ENCODE data around the gene DTX4. TPM values are rescaled to one million over a fixed set of nuclear protein-coding genes. Genes with fewer than 3 reads are reported as not detected.

Gene DTX4
- polyA plus RNA-seq, 1 donor, result 43.9 TPM

- H3K27ac ChIP-seq (ENCODE audit: low read length), result no peak overlapping the region
- no peaks in the 10 kb centered on the region for H3K4me1 ChIP-seq (ENCODE audit: control insufficient read depth, insufficient read depth, low read length)
- no peaks in the 10 kb centered on the region for H3K36me3 ChIP-seq (ENCODE audit: control insufficient read depth, insufficient read depth, low read length)
Measured at GRCh38 chr11:59218893-59219292, 47.0 kb downstream of the DTX4 start.

GRCh38 chr11:59219836-59220235 is 47.9 kb downstream of the DTX4 start:
- DNase-seq, result no peak
- Histone ChIP-seq H3K36me3 (ENCODE audit: control insufficient read depth, insufficient read depth, low read length) (no peaks in the 10 kb centered on the region), H3K4me3 (ENCODE audit: low read length) (no peak overlapping the region), H3K27me3 (ENCODE audit: control insufficient read depth, insufficient read depth, low read length) (no peaks in the 10 kb centered on the region), H3K4me1 (ENCODE audit: control insufficient read depth, insufficient read depth, low read length) (no peaks in the 10 kb centered on the region), H3K9me3 (ENCODE audit: control insufficient read depth, low read depth, low read length) (no peaks in the 10 kb centered on the region), H3K27ac (ENCODE audit: low read length) (no peak overlapping the region)
- no CpG with 5 or more reads among the region's 4 CpGs for WGBS (ENCODE audit: insufficient coverage, low lambda C conversion rate)

More at GRCh38 chr11:59218893-59219292, 47.0 kb downstream of the DTX4 start:
- no peaks in the 10 kb centered on the region for H3K9me3 ChIP-seq (ENCODE audit: control insufficient read depth, low read depth, low read length)
- no CpG with 5 or more reads among the region's 2 CpGs for WGBS (ENCODE audit: insufficient coverage, low lambda C conversion rate)
- no peak overlapping the region for H3K4me3 ChIP-seq (ENCODE audit: low read length)
- DNase-seq, result no peak
- H3K27me3 ChIP-seq (ENCODE audit: control insufficient read depth, insufficient read depth, low read length), result no peaks in the 10 kb centered on the region

- 82% methylated on average over 3 of the region's 4 CpGs for WGBS (ENCODE audit: insufficient coverage, low lambda C conversion rate)
- no peaks in the 10 kb centered on the region for H3K36me3 ChIP-seq (ENCODE audit: control insufficient read depth, insufficient read depth, low read length)
- no peak overlapping the region for H3K27ac ChIP-seq (ENCODE audit: low read length)
Measured at GRCh38 chr11:59221441-59221840, 49.5 kb downstream of the DTX4 start.

GRCh38 chr11:59222464-59223060 is 50.6 kb downstream of the DTX4 start:
- Histone ChIP-seq H3K36me3 (ENCODE audit: control insufficient read depth, insufficient read depth, low read length) (no peaks in the 10 kb centered on the region), H3K4me3 (ENCODE audit: low read length) (no peak overlapping the region), H3K27ac (ENCODE audit: low read length) (no peak overlapping the region), H3K9me3 (ENCODE audit: control insufficient read depth, low read depth, low read length) (no peaks in the 10 kb centered on the region), H3K27me3 (ENCODE audit: control insufficient read depth, insufficient read depth, low read length) (no peaks in the 10 kb centered on the region), H3K4me1 (ENCODE audit: control insufficient read depth, insufficient read depth, low read length) (no peaks in the 10 kb centered on the region)
- WGBS (ENCODE audit: insufficient coverage, low lambda C conversion rate), result 60% methylated on average over 1 of the region's 2 CpGs
- DNase-seq, result no peak

More at GRCh38 chr11:59221441-59221840, 49.5 kb downstream of the DTX4 start:
- Histone ChIP-seq H3K4me1 (ENCODE audit: control insufficient read depth, insufficient read depth, low read length) (no peaks in the 10 kb centered on the region), H3K27me3 (ENCODE audit: control insufficient read depth, insufficient read depth, low read length) (no peaks in the 10 kb centered on the region), H3K4me3 (ENCODE audit: low read length) (no peak overlapping the region), H3K9me3 (ENCODE audit: control insufficient read depth, low read depth, low read length) (no peaks in the 10 kb centered on the region)
- DNase-seq, result no peak

- Histone ChIP-seq H3K27ac (ENCODE audit: low read length) (no peak overlapping the region), H3K4me1 (ENCODE audit: control insufficient read depth, insufficient read depth, low read length) (no peaks in the 10 kb centered on the region), H3K27me3 (ENCODE audit: control insufficient read depth, insufficient read depth, low read length) (no peaks in the 10 kb centered on the region), H3K36me3 (ENCODE audit: control insufficient read depth, insufficient read depth, low read length) (no peaks in the 10 kb centered on the region), H3K9me3 (ENCODE audit: control insufficient read depth, low read depth, low read length) (no peaks in the 10 kb centered on the region), H3K4me3 (ENCODE audit: low read length) (no peak overlapping the region)
- WGBS (ENCODE audit: insufficient coverage, low lambda C conversion rate), result no CpG with 5 or more reads among the region's 1 CpG
- no peak for DNase-seq
Measured at GRCh38 chr11:59223177-59223576, 51.2 kb downstream of the DTX4 start.

- Histone ChIP-seq H3K27ac (ENCODE audit: low read length) (peak overlapping the region; percentile 40), H3K4me1 (ENCODE audit: control insufficient read depth, insufficient read depth, low read length) (no peaks in the 10 kb centered on the region), H3K4me3 (ENCODE audit: low read length) (no peak overlapping the region), H3K9me3 (ENCODE audit: control insufficient read depth, low read depth, low read length) (no peaks in the 10 kb centered on the region), H3K36me3 (ENCODE audit: control insufficient read depth, insufficient read depth, low read length) (no peaks in the 10 kb centered on the region), H3K27me3 (ENCODE audit: control insufficient read depth, insufficient read depth, low read length) (no peaks in the 10 kb centered on the region)
- WGBS (ENCODE audit: insufficient coverage, low lambda C conversion rate), result no CpG with 5 or more reads among the region's 2 CpGs
- DNase-seq, result no peak
Measured at GRCh38 chr11:59223611-59224010, 51.7 kb downstream of the DTX4 start.

GRCh38 chr11:59224351-59224928 is 52.5 kb downstream of the DTX4 start:
- Histone ChIP-seq H3K27ac (ENCODE audit: low read length) (peak overlapping the region; percentile 40), H3K4me3 (ENCODE audit: low read length) (no peak overlapping the region), H3K4me1 (ENCODE audit: control insufficient read depth, insufficient read depth, low read length) (no peaks in the 10 kb centered on the region), H3K36me3 (ENCODE audit: control insufficient read depth, insufficient read depth, low read length) (no peaks in the 10 kb centered on the region), H3K27me3 (ENCODE audit: control insufficient read depth, insufficient read depth, low read length) (no peaks in the 10 kb centered on the region), H3K9me3 (ENCODE audit: control insufficient read depth, low read depth, low read length) (no peaks in the 10 kb centered on the region)
- 40% methylated on average over 1 of the region's 4 CpGs for WGBS (ENCODE audit: insufficient coverage, low lambda C conversion rate)
- DNase-seq, result peak in 1 of 2 donors; percentile 24

GRCh38 chr11:59225017-59225416 is 53.1 kb downstream of the DTX4 start:
- Histone ChIP-seq H3K27ac (ENCODE audit: low read length) (no peak overlapping the region), H3K9me3 (ENCODE audit: control insufficient read depth, low read depth, low read length) (no peaks in the 10 kb centered on the region), H3K27me3 (ENCODE audit: control insufficient read depth, insufficient read depth, low read length) (no peaks in the 10 kb centered on the region), H3K4me1 (ENCODE audit: control insufficient read depth, insufficient read depth, low read length) (no peaks in the 10 kb centered on the region), H3K36me3 (ENCODE audit: control insufficient read depth, insufficient read depth, low read length) (no peaks in the 10 kb centered on the region), H3K4me3 (ENCODE audit: low read length) (no peak overlapping the region)
- WGBS (ENCODE audit: insufficient coverage, low lambda C conversion rate), result 100% methylated on average over 1 of the region's 1 CpG
- DNase-seq, result no peak

- Histone ChIP-seq H3K9me3 (ENCODE audit: control insufficient read depth, low read depth, low read length) (no peaks in the 10 kb centered on the region), H3K36me3 (ENCODE audit: control insufficient read depth, insufficient read depth, low read length) (no peaks in the 10 kb centered on the region), H3K4me1 (ENCODE audit: control insufficient read depth, insufficient read depth, low read length) (no peaks in the 10 kb centered on the region), H3K27me3 (ENCODE audit: control insufficient read depth, insufficient read depth, low read length) (no peaks in the 10 kb centered on the region), H3K4me3 (ENCODE audit: low read length) (no peak overlapping the region), H3K27ac (ENCODE audit: low read length) (no peak overlapping the region)
- WGBS (ENCODE audit: insufficient coverage, low lambda C conversion rate), result no CpG with 5 or more reads among the region's 2 CpGs
- no peak for DNase-seq
Measured at GRCh38 chr11:59226396-59226795, 54.5 kb downstream of the DTX4 start.

- no peaks in the 10 kb centered on the region for H3K4me1 ChIP-seq (ENCODE audit: control insufficient read depth, insufficient read depth, low read length)
- H3K27me3 ChIP-seq (ENCODE audit: control insufficient read depth, insufficient read depth, low read length), result no peaks in the 10 kb centered on the region
- no peak overlapping the region for H3K4me3 ChIP-seq (ENCODE audit: low read length)
- DNase-seq, result no peak
- H3K9me3 ChIP-seq (ENCODE audit: control insufficient read depth, low read depth, low read length), result peaks cover 5% of the 10 kb centered on the region
- H3K27ac ChIP-seq (ENCODE audit: low read length), result no peak overlapping the region
- no peaks in the 10 kb centered on the region for H3K36me3 ChIP-seq (ENCODE audit: control insufficient read depth, insufficient read depth, low read length)
Measured at GRCh38 chr11:59240322-59240721, 68.4 kb downstream of the DTX4 start.

- no peak overlapping the region for H3K27ac ChIP-seq (ENCODE audit: low read length)
- no peaks in the 10 kb centered on the region for H3K27me3 ChIP-seq (ENCODE audit: control insufficient read depth, insufficient read depth, low read length)
- WGBS (ENCODE audit: insufficient coverage, low lambda C conversion rate), result no CpG with 5 or more reads among the region's 1 CpG
- H3K36me3 ChIP-seq (ENCODE audit: control insufficient read depth, insufficient read depth, low read length), result no peaks in the 10 kb centered on the region
- no peak for DNase-seq
- H3K4me1 ChIP-seq (ENCODE audit: control insufficient read depth, insufficient read depth, low read length), result no peaks in the 10 kb centered on the region
- no peak overlapping the region for H3K4me3 ChIP-seq (ENCODE audit: low read length)
- peaks cover 5% of the 10 kb centered on the region for H3K9me3 ChIP-seq (ENCODE audit: control insufficient read depth, low read depth, low read length)
Measured at GRCh38 chr11:59243633-59244032, 71.7 kb downstream of the DTX4 start.
